Measurements from ENCODE around the gene TRIO. TPM values are rescaled to one million over a fixed set of nuclear protein-coding genes. Genes with fewer than 3 reads are reported as not detected.

TRIO gene
- polyA plus RNA-seq, 1 of the 3 experiments (the other 2 are of a cell fraction), result 229 TPM

DNA sequence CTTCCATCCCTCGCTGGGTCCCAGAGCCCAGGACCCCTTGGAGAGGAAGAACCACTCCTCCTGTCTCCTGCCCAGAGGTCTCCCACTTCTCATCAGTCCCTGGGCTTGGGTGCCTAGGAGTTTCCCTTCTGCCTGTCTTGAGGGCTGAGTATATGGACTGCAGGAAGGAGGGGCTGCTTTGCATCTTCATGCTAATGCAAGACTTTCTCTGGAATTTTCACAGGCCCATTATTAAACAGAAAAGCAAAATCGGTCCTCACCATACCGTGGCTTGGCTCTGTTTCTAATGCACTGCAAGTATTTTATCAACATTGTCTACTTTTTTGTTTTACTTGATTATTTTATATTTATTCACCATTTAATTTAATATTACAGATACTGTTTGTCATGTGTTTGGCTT lies 34.5 kb downstream of the TRIO start:
- WGBS (ENCODE audit: low lambda C conversion rate), result 79% methylated on average over 3 of the region's 3 CpGs
- Histone ChIP-seq H3K27me3 (ENCODE audit: insufficient read depth) (no peaks in the 10 kb centered on the region), H3K79me2 (ENCODE audit: insufficient read depth) (peaks cover 100% of the 10 kb centered on the region), H3K9ac (no peak overlapping the region), H3K36me3 (replicated peaks in 1 of 2; ENCODE audit: control insufficient read depth in 1 of 2, insufficient read depth in 2 of 2, low read length in 1 of 2) (no peaks in the 10 kb centered on the region), H2AFZ (ENCODE audit: low read depth) (no peak overlapping the region), H3K9me3 (no peaks in the 10 kb centered on the region), H4K20me1 (ENCODE audit: insufficient read depth) (peaks cover 83% of the 10 kb centered on the region), H3K4me3 (ENCODE audit: low read depth in 2 of 2, low read length in 1 of 2) (no peak overlapping the region), H3K4me2 (0 out of 2 replicates have a peak overlapping the region, but pooled peaks have one; percentile 51), H3K4me1 (ENCODE audit: control insufficient read depth in 1 of 2, insufficient read depth in 2 of 2, low read depth in 1 of 2, low read length in 1 of 2) (peaks cover 50 to 72% of the 10 kb centered on the region in 2 experiments), H3K9me2 (no peaks in the 10 kb centered on the region), H3K27ac (ENCODE audit: low read depth in 2 of 2, low read length in 1 of 2) (peak overlapping the region in 1 of 2 experiments; percentile 62; a peak in 2 of 4 replicates), H3F3A (replicated peaks; ENCODE audit: insufficient read depth) (peaks cover 23% of the 10 kb centered on the region)
- no peak for DNase-seq
- CTCF ChIA-PET, result no interaction called here
- POLR2A ChIA-PET, result no interaction called here
- TF ChIP-seq FOXM1 (IDR thresholded peaks at IDR 0.05; ENCODE audit: low read depth), result no peak

DNA sequence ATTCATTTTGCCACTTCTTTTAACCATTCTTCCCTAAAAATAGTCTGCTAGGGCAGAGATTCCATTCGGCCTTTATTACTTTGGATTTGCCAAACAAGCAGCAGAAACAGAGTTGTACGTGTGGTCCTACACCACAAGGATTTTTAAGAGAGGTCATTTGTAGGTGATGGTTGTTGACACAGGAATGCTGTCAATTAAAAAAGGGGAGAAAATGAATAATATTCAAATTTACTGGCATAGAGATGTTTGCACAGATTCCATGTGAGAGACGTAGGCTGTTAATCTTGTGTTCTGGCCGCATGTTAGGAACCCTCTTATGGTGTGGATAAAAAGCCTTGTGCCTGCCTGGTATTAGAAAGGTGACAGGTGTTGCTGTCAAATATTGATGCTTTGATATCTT lies 34.9 kb downstream of the TRIO start:
- peak overlapping the region in 1 of 2 experiments; percentile 62; a peak in 2 of 4 replicates for H3K27ac ChIP-seq (ENCODE audit: low read depth in 2 of 2, low read length in 1 of 2)
- H3K4me3 ChIP-seq (ENCODE audit: low read depth in 2 of 2, low read length in 1 of 2), result no peak overlapping the region
- TF ChIP-seq NFIC (IDR thresholded peaks at IDR 0.05; ENCODE audit: borderline replicate concordance) (no peak), TAF1 (IDR thresholded peaks at IDR 0.05; ENCODE audit: borderline replicate concordance, low read depth, low read length) (no peak), JUND (IDR thresholded peaks at IDR 0.05) (no peak), GABPA (IDR thresholded peaks at IDR 0.05; ENCODE audit: low read depth) (no peak), RCOR1 (IDR thresholded peaks at IDR 0.05; ENCODE audit: low read length) (no peak), TCF12 (IDR thresholded peaks at IDR 0.05) (no peak), FOSL2 (IDR thresholded peaks at IDR 0.05; ENCODE audit: borderline replicate concordance, low read depth) (no peak), POLR2AphosphoS5 (IDR thresholded peaks at IDR 0.05; ENCODE audit: low read depth, low read length) (no peak), RAD21 (IDR thresholded peaks at IDR 0.05; ENCODE audit: low read length) (no peak), YY1 (IDR thresholded peaks at IDR 0.05; ENCODE audit: low read depth) (no peak), SMC3 (IDR thresholded peaks at IDR 0.05; ENCODE audit: low read depth, low read length) (no peak), RFX5 (IDR thresholded peaks at IDR 0.05; ENCODE audit: low read length) (no peak), RXRA (IDR thresholded peaks at IDR 0.05; ENCODE audit: borderline replicate concordance, low read depth) (no peak)
- TF ChIP-seq, protein P1, sequence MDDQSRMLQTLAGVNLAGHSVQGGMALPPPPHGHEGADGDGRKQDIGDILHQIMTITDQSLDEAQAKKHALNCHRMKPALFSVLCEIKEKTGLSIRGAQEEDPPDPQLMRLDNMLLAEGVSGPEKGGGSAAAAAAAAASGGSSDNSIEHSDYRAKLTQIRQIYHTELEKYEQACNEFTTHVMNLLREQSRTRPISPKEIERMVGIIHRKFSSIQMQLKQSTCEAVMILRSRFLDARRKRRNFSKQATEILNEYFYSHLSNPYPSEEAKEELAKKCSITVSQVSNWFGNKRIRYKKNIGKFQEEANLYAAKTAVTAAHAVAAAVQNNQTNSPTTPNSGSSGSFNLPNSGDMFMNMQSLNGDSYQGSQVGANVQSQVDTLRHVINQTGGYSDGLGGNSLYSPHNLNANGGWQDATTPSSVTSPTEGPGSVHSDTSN (IDR thresholded peaks at IDR 0.05), result no peak
- TF ChIP-seq, protein P2, sequence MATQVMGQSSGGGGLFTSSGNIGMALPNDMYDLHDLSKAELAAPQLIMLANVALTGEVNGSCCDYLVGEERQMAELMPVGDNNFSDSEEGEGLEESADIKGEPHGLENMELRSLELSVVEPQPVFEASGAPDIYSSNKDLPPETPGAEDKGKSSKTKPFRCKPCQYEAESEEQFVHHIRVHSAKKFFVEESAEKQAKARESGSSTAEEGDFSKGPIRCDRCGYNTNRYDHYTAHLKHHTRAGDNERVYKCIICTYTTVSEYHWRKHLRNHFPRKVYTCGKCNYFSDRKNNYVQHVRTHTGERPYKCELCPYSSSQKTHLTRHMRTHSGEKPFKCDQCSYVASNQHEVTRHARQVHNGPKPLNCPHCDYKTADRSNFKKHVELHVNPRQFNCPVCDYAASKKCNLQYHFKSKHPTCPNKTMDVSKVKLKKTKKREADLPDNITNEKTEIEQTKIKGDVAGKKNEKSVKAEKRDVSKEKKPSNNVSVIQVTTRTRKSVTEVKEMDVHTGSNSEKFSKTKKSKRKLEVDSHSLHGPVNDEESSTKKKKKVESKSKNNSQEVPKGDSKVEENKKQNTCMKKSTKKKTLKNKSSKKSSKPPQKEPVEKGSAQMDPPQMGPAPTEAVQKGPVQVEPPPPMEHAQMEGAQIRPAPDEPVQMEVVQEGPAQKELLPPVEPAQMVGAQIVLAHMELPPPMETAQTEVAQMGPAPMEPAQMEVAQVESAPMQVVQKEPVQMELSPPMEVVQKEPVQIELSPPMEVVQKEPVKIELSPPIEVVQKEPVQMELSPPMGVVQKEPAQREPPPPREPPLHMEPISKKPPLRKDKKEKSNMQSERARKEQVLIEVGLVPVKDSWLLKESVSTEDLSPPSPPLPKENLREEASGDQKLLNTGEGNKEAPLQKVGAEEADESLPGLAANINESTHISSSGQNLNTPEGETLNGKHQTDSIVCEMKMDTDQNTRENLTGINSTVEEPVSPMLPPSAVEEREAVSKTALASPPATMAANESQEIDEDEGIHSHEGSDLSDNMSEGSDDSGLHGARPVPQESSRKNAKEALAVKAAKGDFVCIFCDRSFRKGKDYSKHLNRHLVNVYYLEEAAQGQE (IDR thresholded peaks at IDR 0.05; ENCODE audit: low read depth, low read length), result no peak
- H3K9me3 ChIP-seq, result no peaks in the 10 kb centered on the region
- H4K20me1 ChIP-seq (ENCODE audit: insufficient read depth), result peaks cover 83% of the 10 kb centered on the region
- H3K27me3 ChIP-seq (ENCODE audit: insufficient read depth), result no peaks in the 10 kb centered on the region
- H3K9ac ChIP-seq, result no peak overlapping the region
- peaks cover 100% of the 10 kb centered on the region for H3K79me2 ChIP-seq (ENCODE audit: insufficient read depth)
- H2AFZ ChIP-seq (ENCODE audit: low read depth), result no peak overlapping the region
- no peak for DNase-seq
- POLR2A ChIA-PET, result no interaction called here
- peaks cover 52 to 73% of the 10 kb centered on the region in 2 experiments for H3K4me1 ChIP-seq (ENCODE audit: control insufficient read depth in 1 of 2, insufficient read depth in 2 of 2, low read depth in 1 of 2, low read length in 1 of 2)
- peaks cover 27% of the 10 kb centered on the region for H3F3A ChIP-seq (replicated peaks; ENCODE audit: insufficient read depth)
- H3K4me2 ChIP-seq, result peak overlapping the region; percentile 51
- CTCF ChIA-PET, result no interaction called here
- WGBS (ENCODE audit: low lambda C conversion rate), result 69% methylated on average over 4 of the region's 4 CpGs
- H3K9me2 ChIP-seq, result no peaks in the 10 kb centered on the region
- no peaks in the 10 kb centered on the region for H3K36me3 ChIP-seq (replicated peaks in 1 of 2; ENCODE audit: control insufficient read depth in 1 of 2, insufficient read depth in 2 of 2, low read length in 1 of 2)
